ENCODE data around the gene EML4.

EML4 gene

DNA sequence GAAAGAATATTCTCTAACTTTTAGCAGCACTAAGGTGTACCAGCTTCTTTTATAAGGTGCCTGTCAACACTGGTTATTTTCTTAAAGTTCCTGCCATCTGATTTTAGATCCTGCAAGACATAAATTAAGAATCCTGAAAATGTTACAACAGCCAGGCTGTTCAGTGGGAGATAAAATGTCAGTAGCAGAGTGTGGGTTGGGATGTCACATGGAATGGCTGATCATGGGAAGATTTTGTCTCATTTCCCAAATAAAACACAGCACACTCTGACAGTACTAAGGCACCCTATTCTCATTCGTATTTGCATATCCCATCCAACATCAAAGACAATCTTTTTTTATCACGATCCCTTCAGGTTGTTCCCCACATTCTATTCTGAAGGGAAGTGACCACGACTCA is 194.3 kb downstream of the EML4 start:
- Histone ChIP-seq H3K36me3 (ENCODE audit: control insufficient read depth, insufficient read depth, low read length) (no peaks in the 10 kb centered on the region), H3K4me1 (ENCODE audit: control insufficient read depth, insufficient read depth, low read length) (peaks cover 17% of the 10 kb centered on the region), H3K9me3 (ENCODE audit: control insufficient read depth, insufficient read depth, low read length) (no peaks in the 10 kb centered on the region), H3K9ac (ENCODE audit: low read depth, low read length) (no peak overlapping the region), H3K4me3 (ENCODE audit: low read depth, low read length) (no peak overlapping the region), H3K27me3 (ENCODE audit: control insufficient read depth, insufficient read depth, low read length) (no peaks in the 10 kb centered on the region), H3K27ac (ENCODE audit: low read depth, low read length) (no peak overlapping the region)

DNA sequence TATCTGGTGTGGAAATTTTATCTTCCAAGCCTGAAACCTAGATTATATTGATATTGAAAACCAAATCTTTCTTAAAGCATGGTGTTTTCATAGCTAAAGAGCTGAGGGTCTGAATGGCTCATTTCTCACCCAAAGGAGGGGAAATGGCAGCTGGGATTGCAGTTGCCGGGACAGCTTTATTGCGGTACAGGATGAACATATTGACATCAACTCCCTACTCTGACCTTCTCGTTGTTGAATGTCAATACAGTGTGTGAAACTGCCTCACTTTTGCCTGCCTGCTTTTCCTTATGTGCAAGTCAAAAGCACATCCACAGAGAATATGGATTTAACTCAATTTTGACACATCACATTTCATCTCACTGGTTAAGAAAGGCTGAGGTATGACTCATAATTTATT is 195.5 kb downstream of the EML4 start:
- Histone ChIP-seq H3K4me3 (ENCODE audit: low read depth, low read length) (no peak overlapping the region), H3K9me3 (ENCODE audit: control insufficient read depth, insufficient read depth, low read length) (no peaks in the 10 kb centered on the region), H3K4me1 (ENCODE audit: control insufficient read depth, insufficient read depth, low read length) (peaks cover 21% of the 10 kb centered on the region), H3K9ac (ENCODE audit: low read depth, low read length) (no peak overlapping the region), H3K36me3 (ENCODE audit: control insufficient read depth, insufficient read depth, low read length) (no peaks in the 10 kb centered on the region), H3K27me3 (ENCODE audit: control insufficient read depth, insufficient read depth, low read length) (no peaks in the 10 kb centered on the region), H3K27ac (ENCODE audit: low read depth, low read length) (no peak overlapping the region)

DNA sequence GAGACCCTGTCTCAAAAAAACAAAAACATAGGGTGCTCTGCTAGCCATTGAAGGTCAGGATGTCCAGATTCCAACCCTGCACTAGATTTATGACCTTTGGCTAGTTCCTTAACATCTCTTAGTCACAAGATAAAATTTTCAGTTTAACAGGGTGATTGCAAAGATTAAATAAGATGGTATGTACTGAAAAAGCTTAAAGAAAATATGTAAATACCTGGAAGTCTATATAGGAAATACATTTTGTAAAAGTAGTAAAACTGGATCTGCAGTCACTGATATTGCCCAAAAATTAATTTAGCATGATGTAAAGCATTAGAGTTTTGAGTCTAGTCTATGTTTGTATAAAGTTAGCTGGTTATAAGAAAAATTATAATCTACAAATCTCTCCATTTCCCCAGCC is 197.3 kb downstream of the EML4 start:
- Histone ChIP-seq H3K27me3 (ENCODE audit: control insufficient read depth, insufficient read depth, low read length) (no peaks in the 10 kb centered on the region), H3K9me3 (ENCODE audit: control insufficient read depth, insufficient read depth, low read length) (no peaks in the 10 kb centered on the region), H3K9ac (ENCODE audit: low read depth, low read length) (no peak overlapping the region), H3K4me3 (ENCODE audit: low read depth, low read length) (no peak overlapping the region), H3K36me3 (ENCODE audit: control insufficient read depth, insufficient read depth, low read length) (no peaks in the 10 kb centered on the region), H3K27ac (ENCODE audit: low read depth, low read length) (no peak overlapping the region), H3K4me1 (ENCODE audit: control insufficient read depth, insufficient read depth, low read length) (peaks cover 14% of the 10 kb centered on the region)

DNA sequence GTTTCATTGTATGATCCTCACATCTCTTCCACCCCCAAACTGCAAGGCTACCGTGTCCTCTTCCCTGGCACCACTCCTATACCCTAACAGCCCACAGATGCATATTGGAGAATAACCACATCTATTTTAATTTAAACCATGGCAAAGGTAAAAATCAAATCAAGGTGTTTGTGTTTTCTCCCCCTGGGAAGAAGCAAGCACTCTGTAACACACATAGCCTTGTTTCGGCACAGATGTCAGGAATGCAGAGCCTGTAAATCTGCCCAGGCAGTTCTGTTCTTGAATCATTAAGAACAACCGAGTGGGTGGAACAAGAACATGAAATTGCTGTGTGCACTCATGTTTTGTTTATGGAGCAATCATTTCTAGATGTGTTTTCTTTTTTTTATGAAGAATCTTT is 198.7 kb downstream of the EML4 start:
- H3K36me3 ChIP-seq (ENCODE audit: control insufficient read depth, insufficient read depth, low read length): no peaks in the 10 kb centered on the region
- H3K4me1 ChIP-seq (ENCODE audit: control insufficient read depth, insufficient read depth, low read length): peaks cover 5% of the 10 kb centered on the region; the same call in 1 of the 2 replicates
- H3K27me3 ChIP-seq (ENCODE audit: control insufficient read depth, insufficient read depth, low read length): no peaks in the 10 kb centered on the region
- H3K27ac ChIP-seq (ENCODE audit: low read depth, low read length): no peak overlapping the region
- no peaks in the 10 kb centered on the region for H3K9me3 ChIP-seq (ENCODE audit: control insufficient read depth, insufficient read depth, low read length)
- H3K4me3 ChIP-seq (ENCODE audit: low read depth, low read length): no peak overlapping the region
- H3K9ac ChIP-seq (ENCODE audit: low read depth, low read length): no peak overlapping the region

DNA sequence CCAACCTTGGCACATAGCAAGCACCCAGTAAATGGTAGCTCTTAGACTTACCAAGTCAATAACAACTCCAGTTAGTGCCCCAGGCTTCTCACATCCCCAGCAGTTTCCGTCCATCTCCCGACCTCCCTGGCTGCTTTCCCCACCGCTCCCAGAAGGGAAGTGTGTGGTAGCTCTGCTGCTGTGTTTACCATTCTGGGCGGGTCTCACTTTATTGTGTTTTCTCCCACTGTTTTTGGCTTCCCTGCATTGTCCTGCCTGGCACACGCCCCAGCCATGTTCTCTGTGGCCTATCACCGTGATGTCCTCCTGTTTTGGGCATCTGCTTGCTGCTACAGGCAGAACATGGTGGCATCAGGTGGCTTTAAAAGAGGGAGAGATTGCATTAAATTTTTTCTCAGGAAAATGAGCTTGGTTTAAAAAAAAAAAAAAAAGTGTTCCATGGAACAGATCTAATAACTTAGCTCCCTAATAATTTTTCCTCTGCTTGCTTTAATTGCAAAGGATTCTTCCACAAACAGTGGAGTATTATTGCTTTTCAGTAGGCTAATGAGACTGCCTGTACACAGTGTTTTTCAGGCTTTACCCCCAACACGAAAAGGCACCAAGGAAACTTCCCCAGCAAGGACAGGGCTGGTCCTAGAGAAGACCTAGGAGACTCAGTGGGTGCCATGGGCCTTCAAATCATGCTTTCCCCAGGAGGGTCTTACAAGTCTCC is 199.8 kb downstream of the EML4 start:
- Histone ChIP-seq H3K4me1 (ENCODE audit: control insufficient read depth, insufficient read depth, low read length) (peaks cover 5% of the 10 kb centered on the region; the same call in 1 of the 2 replicates), H3K9ac (ENCODE audit: low read depth, low read length) (no peak overlapping the region), H3K4me3 (ENCODE audit: low read depth, low read length) (no peak overlapping the region), H3K9me3 (ENCODE audit: control insufficient read depth, insufficient read depth, low read length) (no peaks in the 10 kb centered on the region), H3K36me3 (ENCODE audit: control insufficient read depth, insufficient read depth, low read length) (no peaks in the 10 kb centered on the region), H3K27me3 (ENCODE audit: control insufficient read depth, insufficient read depth, low read length) (no peaks in the 10 kb centered on the region), H3K27ac (ENCODE audit: low read depth, low read length) (no peak overlapping the region)

DNA sequence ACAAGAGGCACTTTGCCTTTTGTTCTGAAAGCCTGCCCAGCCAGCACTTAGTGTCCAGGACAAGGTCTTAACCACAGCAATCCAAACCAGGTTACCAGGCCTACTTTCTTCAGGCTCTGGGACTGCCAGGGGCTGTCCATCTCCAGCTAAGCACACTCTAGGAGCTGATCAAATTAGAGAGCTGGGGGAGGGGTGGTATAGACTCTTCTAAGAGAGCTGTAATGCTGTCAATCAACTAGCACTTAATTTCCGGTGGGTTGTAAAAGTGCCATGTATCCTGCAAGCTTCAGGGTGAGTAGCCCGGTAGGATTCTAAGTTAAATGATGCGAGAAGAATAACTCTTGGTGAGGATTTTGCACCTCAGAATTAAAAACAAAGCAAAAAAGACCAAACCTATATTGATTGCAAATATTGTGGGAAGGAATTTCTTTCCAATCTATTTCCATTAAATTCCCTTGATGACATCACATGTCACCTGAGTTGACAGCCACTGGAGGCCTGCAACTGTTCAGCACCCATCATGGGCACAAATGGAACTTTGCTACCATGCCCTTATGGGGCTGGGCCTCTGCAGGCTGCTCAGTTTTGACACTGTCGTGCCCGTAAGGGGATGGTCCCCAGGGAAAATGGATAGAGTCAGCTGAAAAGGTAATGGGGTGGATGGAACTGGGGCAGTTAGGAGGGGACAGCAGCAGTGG is 200.5 kb downstream of the EML4 start:
- Histone ChIP-seq H3K4me1 (ENCODE audit: control insufficient read depth, insufficient read depth, low read length) (peaks cover 5% of the 10 kb centered on the region; the same call in 1 of the 2 replicates), H3K9ac (ENCODE audit: low read depth, low read length) (no peak overlapping the region), H3K9me3 (ENCODE audit: control insufficient read depth, insufficient read depth, low read length) (no peaks in the 10 kb centered on the region), H3K4me3 (ENCODE audit: low read depth, low read length) (no peak overlapping the region), H3K27me3 (ENCODE audit: control insufficient read depth, insufficient read depth, low read length) (no peaks in the 10 kb centered on the region), H3K36me3 (ENCODE audit: control insufficient read depth, insufficient read depth, low read length) (no peaks in the 10 kb centered on the region), H3K27ac (ENCODE audit: low read depth, low read length) (no peak overlapping the region)

DNA sequence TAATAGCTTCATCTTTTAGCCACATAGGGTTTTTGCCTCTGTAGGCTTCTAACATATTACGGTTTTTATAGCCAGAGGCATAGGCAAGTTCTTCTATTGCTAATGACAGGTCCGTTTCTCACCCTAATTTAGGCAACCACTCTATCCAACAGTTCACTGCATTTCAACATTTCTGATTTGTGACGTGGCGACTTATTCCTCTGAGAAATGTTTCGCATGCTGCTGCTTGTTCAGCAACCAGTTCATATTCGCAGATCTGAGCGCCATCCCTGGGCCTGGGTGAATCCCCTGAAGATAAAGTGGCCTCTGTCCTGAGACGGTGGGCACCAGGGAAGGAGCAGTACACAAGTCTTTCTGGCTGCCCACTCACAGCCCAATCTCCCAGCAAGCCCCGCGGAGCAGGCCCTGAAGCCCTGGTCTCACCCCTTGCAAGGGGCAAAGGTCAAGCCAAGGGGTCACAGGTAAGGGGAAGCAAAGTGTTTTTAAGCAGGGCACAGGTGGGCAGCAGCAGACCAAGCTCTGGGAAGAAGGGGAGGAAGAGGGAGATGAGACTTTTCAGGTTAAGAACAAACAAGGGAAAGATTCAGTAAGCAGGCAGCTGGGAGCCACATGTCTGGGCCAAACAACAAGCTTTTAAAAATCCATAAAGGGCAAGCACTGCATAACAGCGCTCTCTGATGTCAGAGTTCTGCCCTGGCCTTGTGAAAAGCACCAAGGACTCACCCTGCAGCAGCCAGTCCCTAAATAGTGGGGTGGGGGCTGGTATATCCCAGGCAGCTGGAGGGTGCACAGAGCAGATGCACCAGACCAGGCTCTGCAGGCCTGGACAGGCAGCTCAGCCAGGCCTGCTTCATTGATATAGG is 202.7 kb downstream of the EML4 start:
- no peak overlapping the region for H3K4me3 ChIP-seq (ENCODE audit: low read depth, low read length)
- H3K4me1 ChIP-seq (ENCODE audit: control insufficient read depth, insufficient read depth, low read length): peaks cover 5% of the 10 kb centered on the region; the same call in 1 of the 2 replicates

DNA sequence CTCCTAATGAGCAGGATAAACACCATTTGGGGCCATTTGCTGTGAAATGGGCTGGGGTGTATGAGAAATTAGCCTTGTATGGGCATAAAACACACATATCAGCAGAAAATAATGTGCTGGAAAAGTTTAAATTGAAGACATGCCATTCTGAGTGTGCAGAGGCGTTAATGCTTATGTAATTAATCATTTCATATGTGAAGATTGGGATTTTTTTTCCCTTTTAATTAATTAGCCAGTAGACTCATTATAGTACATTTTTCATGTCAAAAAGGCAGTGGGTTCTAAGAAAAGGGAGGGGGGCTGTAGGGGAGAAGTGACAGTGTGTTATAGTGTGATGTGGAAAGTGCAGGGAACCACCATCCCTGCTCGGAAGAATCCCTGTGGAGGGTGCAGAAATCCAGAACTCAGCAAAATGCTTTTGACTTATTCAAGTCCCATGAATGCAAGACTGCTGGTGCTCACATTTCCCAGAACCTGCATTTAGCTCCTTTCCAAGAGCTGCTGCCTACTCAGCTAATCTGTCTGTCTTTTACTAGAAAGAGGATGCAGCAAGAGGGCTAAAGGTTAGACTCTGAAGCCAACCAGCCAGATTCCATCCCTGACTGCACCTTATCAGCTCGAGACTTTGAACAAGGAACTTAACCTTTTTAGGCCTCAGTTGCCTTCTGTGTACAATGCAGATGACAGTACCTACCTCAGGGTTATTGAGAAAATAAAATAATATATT is 203.5 kb downstream of the EML4 start:
- Histone ChIP-seq H3K4me1 (ENCODE audit: control insufficient read depth, insufficient read depth, low read length) (peaks cover 5% of the 10 kb centered on the region; the same call in 1 of the 2 replicates), H3K36me3 (ENCODE audit: control insufficient read depth, insufficient read depth, low read length) (no peaks in the 10 kb centered on the region), H3K27ac (ENCODE audit: low read depth, low read length) (no peak overlapping the region), H3K27me3 (ENCODE audit: control insufficient read depth, insufficient read depth, low read length) (no peaks in the 10 kb centered on the region), H3K9ac (ENCODE audit: low read depth, low read length) (no peak overlapping the region), H3K4me3 (ENCODE audit: low read depth, low read length) (no peak overlapping the region), H3K9me3 (ENCODE audit: control insufficient read depth, insufficient read depth, low read length) (no peaks in the 10 kb centered on the region)

More for the DNA sequence above, 202.7 kb downstream of the EML4 start:
- no peak overlapping the region; the same call in 1 of the 2 replicates for H3K9ac ChIP-seq (ENCODE audit: low read depth, low read length)
- H3K27ac ChIP-seq (ENCODE audit: low read depth, low read length): no peak overlapping the region
- no peaks in the 10 kb centered on the region for H3K36me3 ChIP-seq (ENCODE audit: control insufficient read depth, insufficient read depth, low read length)
- H3K9me3 ChIP-seq (ENCODE audit: control insufficient read depth, insufficient read depth, low read length): no peaks in the 10 kb centered on the region
- H3K27me3 ChIP-seq (ENCODE audit: control insufficient read depth, insufficient read depth, low read length): no peaks in the 10 kb centered on the region

DNA sequence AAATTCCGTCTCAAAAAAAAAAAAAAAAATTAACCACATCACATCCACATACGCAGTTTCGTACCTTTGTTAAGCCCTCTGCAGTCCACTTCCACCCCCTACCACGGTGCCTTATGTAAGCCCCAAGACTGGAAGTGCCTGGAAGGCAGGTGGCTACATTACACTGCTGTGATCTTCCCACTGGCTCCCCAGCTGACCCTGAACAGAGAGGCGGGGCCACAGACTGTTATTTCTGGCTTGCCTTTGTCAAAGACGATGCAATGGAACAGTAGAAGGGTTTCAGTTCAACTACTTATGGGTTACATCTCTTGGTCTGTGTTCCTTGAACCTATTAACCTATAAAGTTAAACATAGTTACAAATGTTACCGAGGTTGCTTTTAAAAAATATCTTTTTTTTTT is 207.6 kb downstream of the EML4 start:
- Histone ChIP-seq H3K27ac (ENCODE audit: low read depth, low read length) (no peak overlapping the region), H3K4me1 (ENCODE audit: control insufficient read depth, insufficient read depth, low read length) (no peaks in the 10 kb centered on the region), H3K36me3 (ENCODE audit: control insufficient read depth, insufficient read depth, low read length) (no peaks in the 10 kb centered on the region), H3K9ac (ENCODE audit: low read depth, low read length) (no peak overlapping the region), H3K27me3 (ENCODE audit: control insufficient read depth, insufficient read depth, low read length) (no peaks in the 10 kb centered on the region), H3K4me3 (ENCODE audit: low read depth, low read length) (no peak overlapping the region), H3K9me3 (ENCODE audit: control insufficient read depth, insufficient read depth, low read length) (no peaks in the 10 kb centered on the region)

DNA sequence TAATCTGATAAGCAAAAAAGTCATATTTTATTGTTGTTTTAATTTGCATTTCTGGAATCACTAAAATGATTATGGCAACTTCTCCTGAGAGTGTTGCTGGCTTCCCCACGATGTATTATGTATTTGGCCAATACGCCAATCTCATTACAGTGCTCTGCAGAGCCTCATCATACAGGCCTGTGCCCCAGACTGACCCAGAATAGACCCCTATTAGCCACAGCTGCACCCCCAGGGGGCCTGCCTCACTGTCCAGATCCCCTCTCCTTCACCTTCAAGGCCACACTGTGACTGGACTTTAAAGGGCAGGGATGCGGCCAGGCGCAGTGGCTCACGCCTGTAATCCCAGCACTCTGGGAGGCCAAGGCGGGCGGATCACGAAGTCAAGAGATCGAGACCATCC is 209.3 kb downstream of the EML4 start:
- H3K36me3 ChIP-seq (ENCODE audit: control insufficient read depth, insufficient read depth, low read length): no peaks in the 10 kb centered on the region
- H3K27me3 ChIP-seq (ENCODE audit: control insufficient read depth, insufficient read depth, low read length): no peaks in the 10 kb centered on the region
- no peak overlapping the region for H3K27ac ChIP-seq (ENCODE audit: low read depth, low read length)
- H3K9me3 ChIP-seq (ENCODE audit: control insufficient read depth, insufficient read depth, low read length): no peaks in the 10 kb centered on the region
- H3K9ac ChIP-seq (ENCODE audit: low read depth, low read length): no peak overlapping the region
- no peaks in the 10 kb centered on the region for H3K4me1 ChIP-seq (ENCODE audit: control insufficient read depth, insufficient read depth, low read length)
- no peak overlapping the region for H3K4me3 ChIP-seq (ENCODE audit: low read depth, low read length)

Data from HUES48 (cell line).